ENCODE results near the gene ARAP2.

The ARAP2 gene

DNA sequence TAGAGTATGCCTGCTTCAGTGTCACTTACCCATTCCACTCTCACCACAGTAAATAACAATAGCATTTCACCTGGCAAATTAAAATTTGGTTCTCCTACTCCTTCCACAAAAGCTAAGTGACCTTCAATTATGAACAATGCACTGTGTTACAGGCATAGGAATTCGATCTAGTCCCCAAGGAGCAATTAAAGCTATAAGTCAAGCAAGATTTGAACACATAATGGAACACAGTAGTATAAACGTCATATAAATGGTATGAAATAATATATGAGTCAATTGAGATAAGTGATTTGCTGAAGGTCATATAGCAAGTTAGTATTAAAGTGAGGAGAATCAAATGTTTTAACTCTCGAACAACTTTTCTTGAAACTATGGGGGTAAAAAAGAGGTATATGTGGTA is 65.8 kb downstream of the ARAP2 start:
- no peak for DNase-seq

DNA sequence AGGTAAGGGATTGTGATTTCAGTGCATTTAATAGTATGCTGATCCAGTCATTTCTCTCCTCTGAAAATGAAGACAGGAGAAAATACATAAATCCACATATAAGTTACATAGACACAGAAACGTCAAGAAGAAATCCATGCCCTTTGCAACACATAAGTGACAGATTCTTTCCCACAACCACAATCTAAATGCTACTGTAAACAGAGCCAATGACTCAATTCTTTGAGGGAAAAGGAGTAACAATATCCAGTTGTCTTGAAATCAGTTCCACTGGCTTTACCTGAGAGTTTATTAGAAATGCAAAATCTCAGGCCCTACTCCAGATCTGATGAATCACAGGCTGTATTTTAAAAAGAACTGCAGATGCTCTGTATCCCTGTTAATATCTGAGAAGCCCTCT is 66.4 kb downstream of the ARAP2 start:
- DNase-seq = no peak

DNA sequence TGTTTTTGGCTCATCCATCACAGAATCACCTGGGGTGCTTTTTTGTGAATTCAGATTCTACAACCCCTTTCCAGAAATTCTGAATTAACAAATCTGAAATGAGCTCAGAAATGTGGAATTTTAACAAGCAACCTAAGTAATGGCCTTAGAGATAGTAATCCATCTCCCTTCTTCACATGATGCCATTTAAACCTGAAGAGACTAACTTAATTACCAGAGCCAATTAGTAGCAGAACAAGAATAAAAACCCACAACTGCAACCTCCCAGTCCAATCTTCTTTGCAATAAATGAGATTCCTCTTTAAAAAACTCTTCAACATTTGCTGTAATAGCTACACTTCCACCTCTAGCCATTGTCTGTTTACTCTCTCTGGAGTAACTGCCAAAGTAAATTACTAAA is 69.7 kb downstream of the ARAP2 start:
- DNase-seq = no peak

DNA sequence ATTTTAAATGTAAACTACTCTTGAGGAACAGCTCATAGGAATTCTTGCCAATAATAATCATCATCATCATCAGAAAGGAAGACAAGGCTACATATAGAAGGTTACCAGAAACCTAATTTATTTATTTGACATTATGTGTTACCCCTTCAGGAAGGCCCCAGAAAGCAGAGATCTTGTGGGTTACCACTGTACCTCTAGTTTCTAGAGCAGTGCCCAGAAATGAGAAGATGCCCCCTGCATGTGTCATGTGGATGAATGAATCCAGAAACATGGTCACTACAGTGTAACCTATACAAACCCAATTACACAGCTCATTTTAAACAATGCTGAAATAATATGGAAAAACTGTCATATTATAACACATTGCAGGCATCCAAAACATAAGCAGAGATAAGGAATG is 70.4 kb downstream of the ARAP2 start:
- no peak for DNase-seq

DNA sequence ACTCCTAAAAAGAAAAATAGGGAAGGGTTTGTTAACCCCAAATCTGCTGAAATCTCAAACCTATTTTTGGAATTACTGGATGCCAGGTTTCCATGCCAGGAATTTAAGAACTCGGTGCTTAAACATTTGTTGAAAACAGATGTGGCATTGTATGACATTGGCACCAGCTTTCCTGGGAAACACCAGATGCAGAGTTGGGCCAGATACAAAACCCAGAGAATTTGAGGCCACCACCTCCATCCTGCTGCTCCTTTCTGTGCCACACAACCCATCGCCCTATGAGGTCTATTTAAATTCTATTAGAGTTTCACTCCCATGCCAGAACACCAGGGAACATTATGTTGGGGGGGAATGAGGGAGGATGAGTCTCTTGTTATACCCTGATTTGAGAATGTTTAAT is 71.7 kb downstream of the ARAP2 start:
- DNase-seq = no peak

DNA sequence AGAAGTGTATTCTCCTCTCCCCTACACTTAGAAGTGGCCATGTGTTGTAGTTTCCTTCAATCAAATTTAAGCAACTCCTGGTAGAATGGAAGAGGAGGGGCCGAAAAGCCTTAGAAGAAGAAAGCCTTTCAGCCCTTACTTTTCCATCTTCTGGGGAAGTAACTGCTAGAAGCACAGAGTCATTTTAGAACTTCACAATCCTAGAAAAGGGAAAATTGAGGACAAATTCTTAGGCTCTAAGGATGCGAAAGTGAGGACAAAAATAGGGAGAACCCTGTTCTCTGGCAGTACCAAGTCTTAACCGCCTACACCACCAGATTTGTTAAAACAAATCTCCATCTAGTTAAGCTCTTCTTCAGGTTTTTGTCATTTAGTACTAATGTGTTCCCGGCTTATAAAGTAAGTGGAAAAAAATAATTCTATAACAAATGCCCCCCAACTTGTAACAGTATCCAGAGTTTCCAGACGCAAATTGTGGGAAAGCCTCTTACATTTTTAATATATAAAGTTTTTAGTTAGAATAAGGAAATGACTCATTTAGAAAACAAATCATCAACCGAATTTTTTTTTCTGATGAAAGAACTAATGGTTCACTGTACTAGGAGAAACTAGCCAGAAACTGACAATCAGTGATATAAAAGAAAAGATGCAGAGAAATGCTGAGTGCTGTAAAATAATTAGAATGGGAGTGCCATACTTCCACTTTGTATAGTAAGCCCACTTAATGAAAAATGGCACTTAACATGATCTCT is 76.0 kb downstream of the ARAP2 start:
- no peak for DNase-seq

DNA sequence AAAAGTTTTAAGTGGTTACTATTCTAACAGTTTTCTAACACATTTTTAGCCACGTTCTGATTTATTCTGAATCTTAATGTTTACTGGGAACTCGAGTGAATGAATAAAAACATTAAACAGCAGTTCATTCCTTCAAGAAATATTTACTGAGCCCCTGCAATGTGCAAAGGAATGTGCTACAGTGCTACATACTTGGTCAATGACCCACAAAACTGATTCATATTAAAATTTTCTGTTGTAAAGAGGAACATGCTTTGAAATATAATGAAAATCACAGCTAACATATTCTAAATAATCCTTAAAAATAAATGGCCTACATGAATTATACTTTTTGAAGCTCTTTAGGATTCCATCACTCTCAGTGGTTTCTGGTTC is 78.7 kb downstream of the ARAP2 start:
- DNase-seq = no peak

DNA sequence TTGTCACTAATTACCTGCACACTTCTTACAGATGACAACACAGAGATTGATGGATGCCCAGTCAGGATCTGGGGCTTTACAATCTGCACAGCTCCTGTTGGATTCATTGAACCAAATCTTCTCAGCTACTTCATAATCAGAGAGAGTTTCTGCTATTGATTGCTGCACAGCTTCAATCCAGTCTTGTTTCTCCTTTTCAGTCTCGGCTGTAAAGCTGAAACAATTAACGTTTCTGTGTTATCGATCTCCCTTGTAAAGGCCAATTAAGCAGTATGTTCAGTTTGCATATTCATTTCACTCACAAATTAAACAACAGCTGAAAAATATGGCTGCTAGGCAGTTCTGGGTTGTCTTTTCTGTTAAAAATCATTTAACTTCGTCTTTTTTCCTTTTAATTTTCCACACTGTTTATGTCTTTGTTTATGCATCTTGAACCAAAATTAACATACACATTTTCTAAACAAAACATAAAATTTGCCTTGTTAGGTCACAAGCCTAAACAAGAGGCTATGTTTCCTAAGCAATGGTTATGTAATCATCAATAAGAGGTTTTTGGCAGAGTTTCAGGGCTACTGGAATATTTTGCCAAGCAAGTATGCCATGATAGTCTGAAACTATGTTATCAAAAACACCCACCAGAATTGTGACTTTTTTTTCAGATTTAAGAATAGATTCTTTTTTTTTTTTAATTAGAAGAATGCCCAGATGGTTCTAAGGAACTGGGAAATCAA is 79.2 kb downstream of the ARAP2 start:
- no peak for DNase-seq

DNA sequence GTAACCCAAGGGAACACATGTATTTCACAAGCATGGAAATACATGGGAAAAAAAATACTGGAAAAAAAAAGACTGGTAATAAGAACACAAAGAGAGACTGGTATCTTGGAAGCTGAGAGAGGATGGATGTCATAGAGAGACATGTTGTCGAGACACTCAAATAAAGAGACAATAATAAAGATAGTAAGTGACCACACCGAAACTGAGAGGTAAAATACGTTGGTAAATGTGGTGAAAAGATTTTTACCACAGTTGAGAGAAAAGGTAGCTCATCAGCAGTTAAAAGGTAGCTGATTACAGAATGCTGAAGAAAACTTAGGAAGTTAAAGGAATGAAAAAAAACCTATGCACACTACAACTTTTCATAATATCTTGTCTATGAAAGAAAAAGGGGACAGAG is 81.1 kb downstream of the ARAP2 start:
- no peak for DNase-seq

DNA sequence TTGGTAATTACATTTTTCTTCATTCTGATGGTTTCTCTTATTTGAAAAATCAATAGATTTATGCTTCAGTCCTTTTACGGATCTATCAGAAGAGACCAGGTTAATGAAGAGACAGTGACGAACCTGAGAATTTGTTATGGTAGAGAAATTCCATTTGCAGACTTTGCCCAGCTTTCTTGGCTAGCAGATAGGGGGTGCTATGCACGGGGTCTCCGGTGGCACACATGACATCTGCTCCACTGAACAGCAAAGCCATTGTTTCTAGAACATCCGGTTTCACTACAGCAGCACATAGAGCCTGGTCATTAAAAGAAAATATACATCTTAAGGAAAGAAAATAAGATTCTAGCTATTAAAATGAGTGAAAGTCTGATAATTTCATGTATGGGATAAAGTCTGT is 85.1 kb downstream of the ARAP2 start:
- DNase-seq = no peak

DNA sequence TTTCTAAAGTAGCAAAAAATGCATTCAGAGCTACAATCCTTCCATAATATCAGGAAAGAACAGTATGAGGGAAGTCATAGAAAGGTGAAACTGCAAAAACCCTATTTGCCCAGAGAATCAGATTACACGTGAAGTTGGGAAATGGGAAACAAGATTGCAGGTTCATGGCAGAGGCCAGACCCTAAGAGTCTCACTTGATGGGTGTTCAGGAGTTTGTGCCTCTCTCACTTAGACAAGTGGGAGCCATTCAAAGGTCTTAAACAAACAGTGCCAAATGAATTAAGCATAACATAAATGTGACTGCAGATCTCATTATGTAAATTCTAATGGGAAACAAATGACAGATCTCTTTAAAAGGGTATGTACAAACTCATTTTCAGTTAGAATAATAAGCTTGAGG is 91.6 kb downstream of the ARAP2 start:
- DNase-seq = no peak

DNA sequence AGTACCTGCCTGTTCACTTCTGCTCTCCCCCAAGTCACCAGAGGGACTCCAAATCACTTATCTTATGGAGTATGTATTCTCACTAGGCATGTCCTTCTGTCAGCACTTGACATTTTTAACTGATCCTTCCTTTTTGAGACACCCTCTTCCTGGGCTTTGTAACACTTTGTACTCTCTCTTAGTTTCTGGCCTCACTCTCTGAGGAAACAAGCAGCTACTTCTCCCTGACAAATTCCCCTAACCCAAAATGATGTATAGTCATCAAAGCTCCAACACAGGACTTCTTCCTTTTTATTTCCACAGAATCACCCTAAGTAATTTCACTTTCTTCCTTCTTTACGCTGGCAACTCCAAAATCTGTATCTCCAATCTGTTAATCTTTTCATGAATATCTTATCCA is 101.8 kb downstream of the ARAP2 start:
- DNase-seq = no peak

DNA sequence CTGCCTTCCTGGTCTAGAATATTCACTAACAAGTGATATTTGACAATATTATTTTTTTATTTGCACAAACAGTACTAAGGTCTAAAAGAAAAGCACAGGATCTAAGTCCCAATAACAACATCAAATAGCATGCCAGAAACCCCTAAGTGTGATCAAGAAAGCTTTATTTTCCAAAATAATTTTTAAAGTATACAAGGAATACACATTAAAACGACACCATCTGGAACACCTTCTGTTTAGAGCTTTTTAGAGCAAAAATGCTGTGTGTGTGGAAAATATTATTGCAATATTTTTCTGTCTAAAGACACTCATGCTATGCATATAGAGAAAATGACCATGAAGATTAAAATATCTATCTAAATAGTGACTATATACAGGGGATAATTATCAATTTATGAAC is 103.1 kb downstream of the ARAP2 start:
- DNase-seq = no peak

DNA sequence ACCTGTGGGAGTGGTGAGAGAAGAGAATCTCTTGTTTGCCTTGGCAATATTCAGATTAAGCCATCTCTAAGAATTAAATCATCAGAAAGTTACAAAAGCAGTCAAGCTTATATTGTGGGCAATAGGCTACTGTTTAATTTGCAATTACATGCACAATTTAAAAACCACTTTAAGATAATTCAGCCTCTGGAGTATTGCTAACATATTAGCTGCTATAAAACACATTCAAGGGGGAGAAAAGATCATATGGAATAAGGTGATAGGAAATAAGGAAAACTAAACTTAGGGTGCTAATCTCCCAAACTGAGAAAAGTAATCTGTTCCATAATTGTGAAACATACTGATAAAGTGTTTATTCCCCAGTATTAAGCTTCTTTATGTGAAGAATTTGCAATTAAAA is 103.9 kb downstream of the ARAP2 start:
- DNase-seq = no peak

DNA sequence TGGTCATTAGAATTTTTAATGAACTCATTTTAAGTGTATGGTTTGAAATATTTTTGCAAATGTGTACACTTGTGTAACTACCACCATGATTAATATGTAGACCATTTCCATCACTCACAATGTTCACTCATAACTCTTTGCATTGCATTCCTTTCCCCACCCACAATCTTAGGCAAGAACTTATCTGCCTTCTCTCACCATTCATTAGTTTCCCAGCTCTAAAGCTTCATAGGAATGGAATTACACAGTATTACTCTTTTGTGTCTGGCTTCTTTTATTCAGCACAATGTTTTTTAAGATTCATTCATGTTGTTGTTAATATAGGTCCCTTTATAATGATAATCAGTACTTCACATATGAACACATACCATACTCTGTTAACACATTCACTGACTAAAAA is 106.1 kb downstream of the ARAP2 start:
- no peak for DNase-seq

DNA sequence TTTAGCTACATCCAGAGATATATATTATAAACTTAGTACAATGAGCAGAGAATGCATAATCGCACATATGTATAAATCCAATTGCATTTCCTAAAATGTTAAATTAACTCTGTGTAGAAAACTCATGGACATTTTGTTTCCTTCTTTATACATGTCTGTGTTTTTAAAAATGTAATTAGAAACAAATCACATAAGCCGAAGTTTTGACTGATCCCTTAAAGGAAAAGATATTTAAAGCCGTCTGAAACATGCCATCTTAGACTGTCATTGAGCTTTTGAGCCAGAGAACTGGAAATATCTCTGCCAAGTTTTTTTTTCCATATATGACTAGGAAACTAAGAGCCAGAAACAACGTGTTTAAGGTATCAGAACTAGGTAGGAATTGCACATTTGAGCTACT is 107.0 kb downstream of the ARAP2 start:
- no peak for DNase-seq

DNA sequence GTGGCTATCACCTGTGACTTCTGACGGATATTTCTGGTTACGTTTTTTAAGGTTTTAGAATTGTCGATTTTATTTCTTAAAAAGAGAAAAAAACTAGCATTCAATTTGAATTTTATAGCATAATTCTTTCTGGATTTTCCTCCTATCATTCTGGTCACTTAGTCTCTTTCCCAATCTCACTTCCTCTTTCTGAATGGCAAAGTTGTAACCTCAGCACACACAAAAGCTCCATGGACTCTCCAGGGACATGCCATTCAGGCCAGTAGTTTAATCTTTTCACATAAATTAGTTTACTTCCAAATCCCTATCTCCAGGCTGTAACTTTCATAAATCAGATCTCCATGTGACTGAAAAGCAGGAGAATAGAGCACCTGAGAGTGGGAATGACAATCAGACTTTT is 110.7 kb downstream of the ARAP2 start:
- no peak for DNase-seq

DNA sequence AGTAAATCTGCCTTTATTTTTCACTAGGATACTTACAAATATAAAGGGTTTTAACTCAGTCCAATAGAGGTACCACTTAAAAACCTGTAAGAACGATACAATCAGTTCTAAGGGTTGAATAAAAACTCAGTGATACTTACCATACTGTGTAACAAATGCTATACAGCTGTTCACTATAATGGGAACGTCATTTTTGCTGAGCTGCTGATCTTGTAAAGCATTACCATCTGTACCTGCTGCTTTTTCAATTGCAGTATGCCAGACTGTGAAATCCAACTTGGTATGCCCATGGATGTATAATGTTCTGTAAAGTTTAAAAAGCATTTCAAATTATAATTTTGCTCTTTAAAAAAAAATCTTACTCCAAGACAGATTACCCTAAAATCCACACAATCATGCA is 111.2 kb downstream of the ARAP2 start:
- DNase-seq = no peak

DNA sequence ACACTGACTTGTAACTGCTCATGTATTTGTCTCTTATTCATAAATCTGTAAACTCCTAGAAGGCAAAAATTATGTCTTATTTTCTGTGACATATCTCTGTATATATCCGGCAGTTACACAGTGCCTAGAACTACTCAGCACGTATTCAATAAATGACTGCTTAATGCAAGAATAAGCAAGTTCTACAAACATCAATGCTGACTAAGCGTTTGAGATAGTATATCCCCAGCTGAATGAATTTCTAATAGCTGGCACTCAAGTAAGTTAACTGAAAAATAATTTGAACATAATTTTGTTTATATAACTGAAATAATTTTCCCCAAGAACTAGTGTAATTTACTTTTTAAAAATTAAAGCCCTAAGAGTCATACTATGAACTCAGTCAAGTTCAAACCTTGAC is 113.7 kb downstream of the ARAP2 start:
- DNase-seq = no peak

DNA sequence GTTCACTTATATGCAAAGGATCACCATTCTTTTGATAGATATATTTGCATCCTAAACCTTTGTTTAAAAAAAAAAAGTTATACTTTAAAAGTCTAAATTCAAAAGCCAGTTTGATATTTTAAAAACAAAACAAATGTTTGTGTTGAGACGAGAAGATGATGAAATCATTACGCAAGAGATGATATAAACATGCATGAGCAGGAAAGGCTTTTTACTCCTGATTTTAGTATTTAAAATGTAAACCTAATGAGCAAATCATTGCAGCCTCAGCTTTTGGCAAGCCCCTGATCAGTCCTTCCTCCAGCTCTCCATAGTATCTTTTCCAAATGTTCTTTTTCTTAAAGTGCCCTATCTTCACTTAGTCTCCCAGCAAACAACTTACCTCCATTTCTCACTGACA is 115.6 kb downstream of the ARAP2 start:
- DNase-seq = no peak

DNA sequence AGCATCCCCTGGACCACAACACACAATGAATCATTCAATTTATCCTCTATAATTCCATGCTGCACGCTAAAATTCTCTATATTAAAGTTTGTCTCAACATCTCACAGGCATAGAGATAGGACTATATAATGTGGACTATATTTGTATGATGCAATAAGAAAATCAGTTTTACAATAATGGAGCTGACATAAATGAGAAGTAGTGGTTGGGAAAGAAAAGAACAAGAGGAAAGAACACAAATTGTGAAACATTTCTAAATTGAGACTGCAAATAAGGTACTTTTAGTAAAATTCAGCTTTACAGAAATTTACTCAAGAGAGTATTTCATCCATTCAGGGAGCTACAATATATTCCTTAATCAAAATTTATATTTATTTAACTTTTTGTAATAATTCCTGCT is 120.4 kb downstream of the ARAP2 start:
- DNase-seq = no peak

DNA sequence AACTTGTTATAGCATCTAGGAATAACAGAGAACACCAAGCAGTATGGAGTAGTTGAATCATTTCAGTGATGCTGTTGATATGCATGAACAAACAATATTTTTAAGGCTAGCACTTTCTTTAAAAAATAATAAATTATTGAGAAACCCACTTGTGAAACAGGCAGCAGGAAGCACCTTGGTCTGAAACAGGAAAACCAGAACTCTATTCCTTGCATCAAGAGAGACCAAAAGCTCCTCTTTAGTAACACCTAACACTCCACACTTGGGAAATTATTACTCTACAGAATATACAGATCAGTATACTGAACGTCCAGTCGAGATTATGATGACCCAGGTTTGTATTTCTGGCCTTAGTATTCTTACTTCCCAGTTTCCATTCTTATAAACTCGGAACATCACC is 129.0 kb downstream of the ARAP2 start:
- no peak for DNase-seq

DNA sequence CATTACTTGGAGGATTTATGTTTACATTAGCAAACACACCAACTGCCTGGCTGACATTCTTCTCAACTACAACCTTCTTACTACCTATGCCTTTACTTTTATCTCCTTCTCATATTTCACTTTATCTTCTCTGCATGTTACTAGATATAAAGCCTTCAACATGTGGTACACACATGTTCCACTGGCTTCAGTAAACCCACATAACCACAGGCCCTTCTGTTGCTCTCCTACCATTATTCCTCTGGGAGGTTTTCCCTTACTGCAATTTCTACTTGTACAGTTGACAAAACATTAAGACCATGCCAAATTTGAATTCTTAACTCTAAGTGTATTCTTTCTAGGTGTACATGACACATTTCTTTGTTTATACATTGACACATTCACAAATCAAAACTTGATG is 133.1 kb downstream of the ARAP2 start:
- no peak for DNase-seq

DNA sequence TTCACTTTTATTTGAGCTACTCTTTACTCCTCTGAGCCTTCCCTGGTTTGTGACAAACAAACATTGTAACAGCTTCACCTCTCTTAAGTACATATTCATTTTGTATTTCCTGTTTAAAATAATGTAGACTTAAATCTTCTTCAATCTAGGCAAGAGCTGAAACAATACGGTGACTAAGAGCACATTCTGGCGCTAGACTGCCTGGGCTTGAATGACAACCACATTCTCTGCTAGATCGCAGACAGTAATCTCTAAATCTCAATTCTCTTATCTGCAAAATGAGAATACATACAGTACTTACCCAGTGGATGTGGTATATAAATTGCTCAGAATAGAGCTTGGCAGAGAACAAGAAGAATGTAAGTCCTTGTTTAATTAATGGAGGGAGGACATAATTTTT is 144.8 kb downstream of the ARAP2 start:
- no peak for DNase-seq

DNA sequence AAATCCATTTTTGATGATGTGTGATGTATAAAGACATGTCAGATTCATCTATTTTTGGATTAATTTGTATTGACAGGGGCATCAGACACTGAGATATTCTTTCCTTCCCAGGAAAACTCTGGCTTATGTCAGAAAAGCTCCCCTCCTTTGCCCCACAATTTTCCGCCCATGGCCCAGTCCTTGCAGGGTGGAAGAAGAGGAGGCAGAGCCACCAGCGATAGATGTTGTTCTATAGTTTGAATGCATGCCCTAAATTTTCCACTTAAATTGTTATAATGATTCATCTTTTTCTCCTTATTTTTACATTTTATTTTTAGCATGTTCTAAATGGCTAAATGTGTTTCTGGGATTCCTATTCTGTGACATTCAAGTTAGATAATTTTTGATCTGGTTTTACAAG is 149.3 kb downstream of the ARAP2 start:
- DNase-seq = no peak

Measured in stimulated activated CD4-positive, alpha-beta T cell treated with anti-CD3 and anti-CD28 coated beads, Interleukin-15, amount 100 ng/mL, for 24 hours (primary cell).